ENCODE results near the gene SULT1A2.
A peak's percentile ranks its signal among the peaks of the same experiment; 100 is the strongest.
"Not testable (repeated sequence)": the region's sequence is repeated elsewhere in the genome, so short reads cannot be mapped to it uniquely, and the experiment has no call there.

SULT1A2 gene

DNA sequence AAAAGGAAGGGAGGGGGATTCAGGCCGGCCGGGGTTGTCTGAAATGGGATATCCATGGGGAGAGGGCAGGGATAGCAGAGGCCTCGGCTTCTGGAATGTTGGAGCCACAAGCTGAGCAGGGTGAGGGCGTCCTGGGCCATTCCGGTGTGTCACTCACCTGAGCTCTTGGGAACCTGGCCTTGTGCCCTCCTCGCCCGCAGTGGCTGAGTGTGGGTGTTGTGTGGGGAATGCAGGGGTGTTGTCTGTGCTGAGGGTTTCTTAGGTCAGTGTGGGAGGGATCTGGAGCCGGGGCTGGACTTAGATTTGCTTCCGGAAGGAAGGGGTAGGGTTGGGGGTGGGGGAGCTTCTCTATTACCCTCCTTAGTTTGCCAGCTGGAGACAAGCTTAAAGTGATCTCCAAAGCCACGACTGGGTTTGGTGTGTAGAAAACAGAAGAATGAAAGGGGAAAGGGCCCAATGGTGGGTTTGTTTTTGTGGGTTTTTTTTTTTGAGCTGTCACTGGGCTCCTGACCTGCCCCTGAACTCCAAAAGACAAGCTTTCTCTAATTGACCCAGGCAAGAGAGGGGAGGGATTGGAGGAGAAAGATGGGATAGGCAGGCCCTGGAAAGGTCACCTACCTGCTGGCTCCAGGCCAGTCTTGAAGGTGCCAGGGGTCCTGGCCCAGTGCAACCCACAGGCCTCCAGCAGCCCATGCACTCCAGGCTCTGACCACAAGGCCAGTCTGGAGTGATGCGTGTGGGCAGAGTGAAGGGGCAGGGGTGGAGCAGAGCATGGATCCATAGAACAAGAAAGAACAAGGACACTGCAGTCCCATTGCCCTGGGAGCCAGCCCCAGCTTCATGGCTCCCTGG, at the start of gene SULT1A2:
Gene SULT1A2, minus strand, starts transcription at position 211 of the 852 bp plus-strand sequence. CDS start 1,120 bp downstream, outside the sequence.
- no peak for DNase-seq
- intact Hi-C loops (cut with DNase I): no loop called here

DNA sequence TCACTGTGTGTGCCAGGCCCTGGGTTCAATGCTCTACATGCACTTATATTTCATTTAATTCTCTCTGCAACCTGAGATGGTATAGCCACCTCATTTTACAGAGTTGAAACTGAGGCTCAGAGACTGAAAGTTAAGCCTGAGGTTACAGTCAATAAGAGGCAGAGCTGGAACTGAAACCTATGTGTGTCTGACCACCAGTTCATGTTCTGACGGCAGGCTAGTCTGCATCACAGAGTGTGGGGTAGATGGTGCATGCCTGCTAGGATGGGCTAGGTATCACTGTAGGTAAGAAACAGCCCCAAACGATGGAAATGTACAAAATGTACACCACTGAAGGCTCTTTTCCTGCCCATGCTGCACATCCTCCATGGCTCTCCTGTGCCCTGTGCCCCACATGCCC, 43.1 kb upstream of the SULT1A2 start:
- intact Hi-C loops (cut with DNase I); DNase-seq: not testable (repeated sequence)

DNA sequence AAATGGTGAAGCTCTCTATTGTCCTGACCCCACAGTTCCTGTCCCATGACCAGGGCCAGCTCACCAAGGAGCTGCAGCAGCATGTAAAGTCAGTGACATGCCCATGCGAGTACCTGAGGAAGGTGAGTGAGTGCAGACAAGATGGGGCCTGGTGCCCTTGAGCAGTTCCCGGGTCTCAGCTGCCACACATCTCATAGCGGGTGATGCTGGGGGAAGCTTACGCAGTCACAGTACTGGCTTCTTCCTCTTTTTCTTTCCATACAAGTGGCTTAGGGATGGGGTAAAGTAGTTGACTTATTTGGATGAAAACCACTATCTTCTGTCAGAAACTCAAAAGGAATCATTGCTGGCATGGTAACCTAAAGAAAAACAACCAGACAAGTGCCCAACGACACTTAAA, 41.5 kb upstream of the SULT1A2 start:
- DNase-seq; intact Hi-C loops (cut with DNase I): not testable (repeated sequence)

GRCh38 chr16:28637765-28638164, 40.9 kb upstream of the SULT1A2 start, which contains the start of gene NPIPB8:
Gene NPIPB8, plus strand, starts transcription at chr16:28638065. Its CDS starts 296 bp downstream, at chr16:28638361.
- intact Hi-C loops (cut with DNase I); DNase-seq: not testable (repeated sequence)

DNA sequence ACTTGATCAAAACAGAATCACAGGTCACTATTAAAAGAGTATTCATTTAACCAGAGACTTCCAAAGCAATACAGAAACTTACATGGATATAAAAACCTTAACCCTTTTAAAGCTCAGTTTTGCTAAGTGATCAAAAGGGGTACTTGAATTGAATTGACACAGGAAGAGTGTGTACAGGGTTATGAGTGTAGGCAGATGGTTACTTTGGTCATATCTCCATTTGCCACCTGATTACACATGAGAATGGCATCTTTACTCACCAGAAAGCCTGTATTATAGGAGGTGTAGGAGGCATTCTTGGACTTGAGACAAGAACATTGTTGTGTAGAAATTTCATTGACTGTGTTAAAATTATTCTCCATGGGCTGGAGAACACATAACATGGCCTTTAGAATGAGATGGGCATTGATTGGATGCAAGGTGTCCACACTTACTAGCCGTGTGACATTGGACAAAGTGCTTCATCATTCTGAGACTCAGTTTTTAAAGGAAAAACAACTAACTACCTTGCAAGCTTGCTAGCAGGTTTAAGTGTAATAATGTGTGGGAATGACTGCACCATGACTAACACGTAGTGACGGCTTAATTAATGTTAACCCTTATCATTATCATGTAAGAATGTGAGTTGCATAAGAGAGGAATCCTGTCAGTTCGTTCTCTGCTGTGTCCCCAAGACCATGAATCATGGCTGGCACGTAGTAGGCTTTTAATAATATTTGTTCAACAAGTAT, 39.4 kb upstream of the SULT1A2 start:
- intact Hi-C loops (cut with DNase I): not testable (repeated sequence)
- peak in 3 of 42 donors; percentile 5 to 31 (median 14) for DNase-seq

DNA sequence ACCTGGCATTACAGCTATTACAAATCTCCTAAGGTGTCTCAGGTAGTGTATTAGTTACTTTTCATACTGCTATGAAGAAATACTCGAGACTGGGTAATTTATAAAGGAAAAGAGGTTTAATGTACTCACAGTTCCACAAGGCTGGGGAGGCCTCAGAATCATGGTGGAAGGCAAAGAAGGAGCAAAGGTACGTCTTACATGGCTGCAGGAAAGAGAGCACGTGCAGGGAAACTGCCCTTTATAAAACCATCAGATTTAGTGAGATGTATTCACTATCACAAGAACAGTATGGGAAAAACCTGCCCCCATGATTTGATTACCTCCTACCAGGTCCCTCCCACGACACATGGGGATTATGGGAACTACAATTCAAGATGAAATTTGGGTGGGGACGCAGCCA, 34.1 kb upstream of the SULT1A2 start:
- DNase-seq; intact Hi-C loops (cut with DNase I): not testable (repeated sequence)

DNA sequence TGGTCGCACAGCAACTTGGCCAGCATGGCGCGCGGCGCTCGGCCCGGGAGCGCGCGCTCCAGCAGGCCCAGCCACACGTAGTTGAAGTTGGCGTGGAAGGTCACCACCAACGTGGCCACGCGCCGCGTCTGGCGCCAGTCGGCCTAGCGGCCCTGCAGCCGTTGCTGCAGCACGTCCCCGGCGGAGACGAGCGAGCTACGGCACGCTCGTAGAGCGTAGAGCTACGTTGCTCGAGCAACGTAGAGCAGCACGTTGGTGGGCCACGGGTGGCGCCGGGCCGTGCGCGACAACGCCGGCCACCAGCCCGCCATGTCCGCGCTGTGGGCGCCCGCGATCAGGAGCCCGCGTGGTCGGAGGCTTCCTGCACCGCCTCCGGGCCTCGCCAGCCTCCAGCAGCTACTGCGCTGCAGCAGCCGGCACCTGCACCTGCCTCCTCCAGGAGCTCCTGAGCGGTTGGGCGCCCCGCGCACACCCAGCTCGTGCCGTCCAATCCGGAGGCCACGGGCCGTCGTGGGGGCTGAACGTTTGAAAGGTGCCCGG, 26.4 kb upstream of the SULT1A2 start:
- DNase-seq: peak in 39 of 42 donors; percentile 18 to 77 (median 59)
- intact Hi-C loops (cut with DNase I): no loop called here

GRCh38 chr16:28622532-28623171, 25.8 kb upstream of the SULT1A2 start:
- intact Hi-C loops (cut with DNase I); DNase-seq: not testable (repeated sequence)

DNA sequence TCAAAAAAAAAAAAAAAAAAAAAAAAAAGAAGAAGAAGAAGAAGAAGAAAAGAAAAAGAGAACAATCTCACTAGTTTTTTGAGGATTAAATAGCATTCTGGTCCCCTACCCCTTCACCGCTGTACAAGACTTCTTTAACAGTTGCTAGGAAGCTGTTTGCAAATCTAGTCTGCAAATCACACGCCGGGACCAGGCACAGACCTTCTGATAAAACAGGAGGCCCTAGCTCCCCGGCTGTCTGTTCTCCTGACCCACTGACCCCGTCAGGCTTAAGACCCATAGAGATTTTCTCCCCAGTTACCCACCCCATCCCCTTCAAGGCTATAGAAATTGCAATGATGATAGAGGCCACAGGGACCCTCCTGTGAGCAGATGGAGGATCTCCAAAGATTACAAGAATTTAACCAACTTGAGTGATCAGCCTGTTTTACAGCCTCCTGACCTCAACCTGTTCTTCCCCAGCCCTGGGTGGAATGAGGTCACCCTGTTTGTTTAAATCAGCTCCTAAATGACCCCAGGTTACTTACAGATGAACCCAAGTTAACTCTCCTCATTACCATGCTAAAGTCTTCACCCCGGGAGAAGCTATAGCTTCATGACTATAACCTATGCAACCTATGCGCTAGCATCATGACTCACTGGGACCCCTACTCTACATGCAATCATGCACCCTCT, 24.8 kb upstream of the SULT1A2 start:
- DNase-seq: no peak
- intact Hi-C loops (cut with DNase I): no loop called here

DNA sequence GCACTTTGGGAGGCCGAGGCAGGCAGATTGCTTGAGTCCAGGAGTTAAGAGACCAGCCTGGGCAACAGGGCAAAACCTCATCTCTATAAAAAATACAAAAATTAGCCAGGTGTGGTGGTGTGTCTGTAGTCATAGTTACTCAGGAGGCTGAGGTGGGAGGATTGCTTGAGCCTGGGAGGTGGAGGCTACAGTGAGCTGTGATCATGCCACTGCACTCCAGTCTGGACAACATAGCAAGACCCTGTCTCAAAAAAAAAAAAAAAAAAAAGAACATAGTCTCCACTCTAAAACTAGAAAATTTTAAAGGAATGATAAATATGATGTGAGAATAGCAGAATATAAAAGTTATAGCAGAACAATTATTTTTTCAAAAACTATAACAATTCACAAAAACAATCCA, 23.5 kb upstream of the SULT1A2 start:
- intact Hi-C loops (cut with DNase I); DNase-seq: not testable (repeated sequence)

DNA sequence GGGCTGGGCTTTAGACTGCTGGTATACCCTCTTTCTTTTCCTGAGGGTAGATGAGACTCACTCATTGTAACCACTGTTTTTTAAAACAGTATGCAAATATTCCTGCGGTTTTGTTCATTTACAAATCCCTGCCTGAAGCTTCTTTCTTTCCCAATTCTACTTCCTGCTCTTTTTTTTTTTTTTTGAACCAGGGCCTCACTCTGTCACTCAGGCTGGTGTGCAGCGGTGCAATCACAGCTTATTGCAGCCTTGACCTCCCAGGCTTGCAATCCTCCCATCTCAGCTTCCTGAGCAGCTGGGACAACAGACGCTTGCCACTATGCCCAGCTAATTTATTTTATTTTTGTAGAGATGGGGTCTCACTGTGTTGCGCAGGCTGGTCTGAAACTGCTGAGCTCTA, 21.0 kb upstream of the SULT1A2 start:
- intact Hi-C loops (cut with DNase I): no loop called here

GRCh38 chr16:28616636-28617035, 19.8 kb upstream of the SULT1A2 start:
- no peak for DNase-seq
- intact Hi-C loops (cut with DNase I): no loop called here

More for the DNA sequence above, 21.0 kb upstream of the SULT1A2 start:
- no peak for DNase-seq

- intact Hi-C loops (cut with DNase I); DNase-seq: not testable (repeated sequence)
Measured at GRCh38 chr16:28616224-28616577, 19.4 kb upstream of the SULT1A2 start.

DNA sequence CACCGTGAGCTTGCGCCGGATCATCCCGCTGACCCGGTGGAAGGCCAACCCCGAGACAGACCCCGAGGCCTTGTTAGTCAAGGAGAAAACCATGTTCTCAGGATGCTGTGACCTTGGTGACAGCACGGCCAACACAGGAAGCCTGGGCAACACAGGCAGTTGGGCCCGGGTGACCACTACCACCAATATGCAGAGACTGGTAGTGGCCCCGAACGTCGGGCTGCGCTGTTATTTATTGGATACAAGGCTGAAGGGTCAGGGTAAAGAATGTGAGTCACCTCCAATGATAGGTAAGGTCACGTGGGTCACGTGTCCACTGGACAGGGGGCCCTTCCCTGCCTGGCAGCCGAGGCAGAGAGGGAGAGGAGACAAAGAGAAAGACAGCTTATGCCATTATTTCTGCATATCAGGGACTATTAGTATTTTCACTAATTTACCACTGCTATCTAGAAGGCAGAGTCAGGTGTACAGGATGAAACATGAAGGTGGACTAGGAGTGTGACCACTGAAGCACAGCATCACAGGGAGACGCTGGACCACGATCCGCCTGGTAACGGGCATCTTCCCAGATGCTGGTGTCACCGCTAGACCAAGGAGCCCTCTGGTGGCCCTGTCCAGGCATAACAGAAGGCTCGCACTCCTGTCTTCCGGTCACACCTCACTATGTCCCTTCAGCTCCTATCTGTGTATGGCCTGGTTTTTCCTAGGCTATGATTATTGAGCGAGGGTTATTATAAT, 18.8 kb upstream of the SULT1A2 start:
- DNase-seq: peak in 40 of 42 donors; percentile 28 to 80 (median 56)
- intact Hi-C loops (cut with DNase I): not testable (repeated sequence)

- DNase-seq; intact Hi-C loops (cut with DNase I): not testable (repeated sequence)
Measured at GRCh38 chr16:28614561-28614960, 17.7 kb upstream of the SULT1A2 start.

DNA sequence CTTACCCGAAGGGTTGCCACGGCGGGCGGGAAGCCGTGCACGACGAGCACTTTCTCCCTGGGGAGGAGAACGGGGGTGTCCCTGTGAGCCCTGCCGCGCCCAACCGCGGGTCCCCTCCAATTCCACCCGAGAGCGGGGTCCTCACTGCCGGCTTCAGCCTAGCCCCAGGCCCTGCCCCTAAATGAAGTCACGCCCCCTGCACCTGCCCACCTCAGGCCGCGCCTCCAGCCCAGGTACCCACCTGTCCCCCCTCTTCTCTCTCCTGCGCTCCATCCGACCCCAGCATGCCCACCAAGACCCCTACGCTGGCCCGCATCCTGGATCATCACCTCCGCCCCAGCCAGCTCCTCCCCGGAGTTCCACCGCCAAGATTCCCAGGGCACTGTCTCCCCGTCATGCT, 17.1 kb upstream of the SULT1A2 start:
- DNase-seq; intact Hi-C loops (cut with DNase I): not testable (repeated sequence)

- intact Hi-C loops (cut with DNase I); DNase-seq: not testable (repeated sequence)
Measured at GRCh38 chr16:28612359-28613280, 15.8 kb upstream of the SULT1A2 start.

All from head of caudate nucleus (tissue), 42 donors.